Astrocyte (in vitro differentiated cells and primary cell): ENCODE data around the gene PCGF3. TPM values are rescaled to one million over a fixed set of nuclear protein-coding genes. Genes with fewer than 3 reads are reported as not detected.
A peak's percentile ranks its signal among the peaks of the same experiment; 100 is the strongest.

Source experiments
- DNase-seq: peaks from one replicate; pipeline ENCODE4 v3.0.0-alpha.2; 2010; ENCODE audit warnings: low read depth
- FAIRE-seq: peaks from 2 replicates; lab custom pipeline; 2011; peaks lifted over from hg19 to GRCh38; lab: Jason Lieb, UNC
- H2AFZ ChIP-seq: 2 replicates; pipeline ENCODE4 v1.6.0; 2012; ENCODE audit warnings: low read depth, low read length, inconsistent platforms
- H3K27ac ChIP-seq: 2 replicates; pipeline ENCODE4 v1.5.1; 2011; ENCODE audit warnings: low read depth, low read length, inconsistent platforms
- H3K27me3 ChIP-seq: 2 replicates; pipeline ENCODE4 v1.6.0; 2011; ENCODE audit warnings: low read length, inconsistent platforms; ENCODE audit not compliant: insufficient read depth
- H3K36me3 ChIP-seq: 2 replicates; pipeline ENCODE4 v1.5.1; 2011; ENCODE audit warnings: low read length, inconsistent platforms; ENCODE audit not compliant: insufficient read depth
- H3K4me1 ChIP-seq: 2 replicates; pipeline ENCODE4 v1.5.1; 2011; ENCODE audit warnings: low read length, inconsistent platforms; ENCODE audit not compliant: insufficient read depth
- H3K4me2 ChIP-seq: 2 replicates; pipeline ENCODE4 v1.6.0; 2012; ENCODE audit warnings: low read length, inconsistent platforms
- H3K4me3 ChIP-seq: 2 replicates; pipeline ENCODE4 v1.5.1; 2011; ENCODE audit warnings: low read depth, mild to moderate bottlenecking, low read length, inconsistent platforms; ENCODE audit not compliant: insufficient read depth
- H3K79me2 ChIP-seq: 2 replicates; pipeline ENCODE4 v1.6.0; 2012; ENCODE audit warnings: mild to moderate bottlenecking, low read length, inconsistent platforms; ENCODE audit not compliant: insufficient read depth
- H3K9ac ChIP-seq: 2 replicates; pipeline ENCODE4 v1.6.0; 2012; ENCODE audit warnings: mild to moderate bottlenecking, low read length, inconsistent platforms
- H3K9me3 ChIP-seq: 2 replicates; pipeline ENCODE4 v1.5.1; 2012; ENCODE audit warnings: low read depth, mild to moderate bottlenecking, low read length, inconsistent platforms; ENCODE audit not compliant: insufficient read depth
- H4K20me1 ChIP-seq: 2 replicates; pipeline ENCODE4 v1.6.0; 2012; ENCODE audit warnings: low read length, inconsistent platforms; ENCODE audit not compliant: insufficient read depth
- H3K27ac Mint-ChIP-seq: one replicate; pipeline ENCODE4 v1.8.0; 2021; ENCODE audit warnings: mild to moderate bottlenecking, mixed read lengths; ENCODE audit not compliant: unreplicated experiment
- H3K27me3 Mint-ChIP-seq: one replicate; pipeline ENCODE4 v1.8.0; 2021; ENCODE audit warnings: low read depth, mixed read lengths; ENCODE audit not compliant: unreplicated experiment
- H3K36me3 Mint-ChIP-seq: one replicate; pipeline ENCODE4 v1.8.0; 2021; ENCODE audit warnings: low read depth, mixed read lengths; ENCODE audit not compliant: unreplicated experiment
- H3K4me1 Mint-ChIP-seq: one replicate; pipeline ENCODE4 v1.8.0; 2021; ENCODE audit warnings: low read depth, mixed read lengths; ENCODE audit not compliant: unreplicated experiment
- H3K4me3 Mint-ChIP-seq: one replicate; pipeline ENCODE4 v1.8.0; 2021; ENCODE audit warnings: mild to moderate bottlenecking, moderate library complexity, mixed read lengths; ENCODE audit not compliant: unreplicated experiment
- H3K9me3 Mint-ChIP-seq: one replicate; pipeline ENCODE4 v1.8.0; 2021; ENCODE audit warnings: mild to moderate bottlenecking, mixed read lengths; ENCODE audit not compliant: unreplicated experiment
- EZH2 ChIP-seq: IDR thresholded peaks from 2 replicates; pipeline ENCODE4 v1.6.1; 2012; ENCODE audit warnings: mild to moderate bottlenecking, low read length, inconsistent platforms; ENCODE audit not compliant: insufficient read depth
- total RNA-seq: library from RNA; stranded (reverse); gene quantifications from 2 replicates; pipeline ENCODE4 v1.2.1, GENCODE V29; 2021
- TF ChIP-seq, protein P1 (sequence below): IDR thresholded peaks from 2 replicates; pipeline ENCODE4 v1.5.1; 2011; ENCODE audit warnings: low read depth, mild to moderate bottlenecking, inconsistent platforms, low read length, moderate library complexity; ENCODE audit not compliant: insufficient read depth

The PCGF3 gene
- total RNA-seq, 1 donor from 2014 or later = 65.7 TPM

DNA sequence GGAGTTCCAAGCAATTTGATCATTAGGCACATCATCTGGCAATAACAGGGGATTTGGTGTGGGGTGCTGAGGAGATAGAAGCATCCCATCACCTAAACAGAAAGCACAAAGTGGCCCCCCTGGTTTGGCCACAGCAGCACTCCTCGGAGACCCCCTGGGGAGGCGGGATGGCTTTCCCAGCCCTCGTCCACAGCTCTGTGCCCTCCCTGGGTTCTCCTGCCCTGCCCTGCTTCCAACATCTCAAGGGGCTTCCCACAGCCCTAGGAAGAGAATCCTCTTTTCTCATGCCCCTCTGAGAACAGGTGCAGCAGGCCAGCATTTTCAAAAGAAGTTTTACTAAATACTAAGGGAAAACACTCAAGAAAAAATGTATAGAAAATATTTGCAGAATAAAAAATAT lies 44.4 kb upstream of the PCGF3 start:
- DNase-seq = no peak
- no peaks in the 10 kb centered on the region for H3K79me2 ChIP-seq
- no peaks in the 10 kb centered on the region for H4K20me1 ChIP-seq
- H3K36me3 ChIP-seq = no peaks in the 10 kb centered on the region
- FAIRE-seq = no peak
- H3K4me1 ChIP-seq = no peaks in the 10 kb centered on the region
- no peak overlapping the region for H3K9ac ChIP-seq
- Mint-ChIP-seq H3K27me3 (peaks cover 5% of the 10 kb centered on the region), H3K9me3 (peaks cover 2% of the 10 kb centered on the region), H3K4me1 (peaks cover 2% of the 10 kb centered on the region), H3K4me3 (no peak overlapping the region), H3K27ac (no peak overlapping the region), H3K36me3 (no peaks in the 10 kb centered on the region)
- no peak overlapping the region for H3K4me3 ChIP-seq
- H3K27me3 ChIP-seq = no peaks in the 10 kb centered on the region
- peaks cover 17% of the 10 kb centered on the region for H3K9me3 ChIP-seq
- no peak overlapping the region for H3K4me2 ChIP-seq
- H2AFZ ChIP-seq = no peak overlapping the region
- no peak for TF ChIP-seq EZH2
- TF ChIP-seq, protein P1, sequence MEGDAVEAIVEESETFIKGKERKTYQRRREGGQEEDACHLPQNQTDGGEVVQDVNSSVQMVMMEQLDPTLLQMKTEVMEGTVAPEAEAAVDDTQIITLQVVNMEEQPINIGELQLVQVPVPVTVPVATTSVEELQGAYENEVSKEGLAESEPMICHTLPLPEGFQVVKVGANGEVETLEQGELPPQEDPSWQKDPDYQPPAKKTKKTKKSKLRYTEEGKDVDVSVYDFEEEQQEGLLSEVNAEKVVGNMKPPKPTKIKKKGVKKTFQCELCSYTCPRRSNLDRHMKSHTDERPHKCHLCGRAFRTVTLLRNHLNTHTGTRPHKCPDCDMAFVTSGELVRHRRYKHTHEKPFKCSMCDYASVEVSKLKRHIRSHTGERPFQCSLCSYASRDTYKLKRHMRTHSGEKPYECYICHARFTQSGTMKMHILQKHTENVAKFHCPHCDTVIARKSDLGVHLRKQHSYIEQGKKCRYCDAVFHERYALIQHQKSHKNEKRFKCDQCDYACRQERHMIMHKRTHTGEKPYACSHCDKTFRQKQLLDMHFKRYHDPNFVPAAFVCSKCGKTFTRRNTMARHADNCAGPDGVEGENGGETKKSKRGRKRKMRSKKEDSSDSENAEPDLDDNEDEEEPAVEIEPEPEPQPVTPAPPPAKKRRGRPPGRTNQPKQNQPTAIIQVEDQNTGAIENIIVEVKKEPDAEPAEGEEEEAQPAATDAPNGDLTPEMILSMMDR = no peak
- H3K27ac ChIP-seq = no peak overlapping the region

DNA sequence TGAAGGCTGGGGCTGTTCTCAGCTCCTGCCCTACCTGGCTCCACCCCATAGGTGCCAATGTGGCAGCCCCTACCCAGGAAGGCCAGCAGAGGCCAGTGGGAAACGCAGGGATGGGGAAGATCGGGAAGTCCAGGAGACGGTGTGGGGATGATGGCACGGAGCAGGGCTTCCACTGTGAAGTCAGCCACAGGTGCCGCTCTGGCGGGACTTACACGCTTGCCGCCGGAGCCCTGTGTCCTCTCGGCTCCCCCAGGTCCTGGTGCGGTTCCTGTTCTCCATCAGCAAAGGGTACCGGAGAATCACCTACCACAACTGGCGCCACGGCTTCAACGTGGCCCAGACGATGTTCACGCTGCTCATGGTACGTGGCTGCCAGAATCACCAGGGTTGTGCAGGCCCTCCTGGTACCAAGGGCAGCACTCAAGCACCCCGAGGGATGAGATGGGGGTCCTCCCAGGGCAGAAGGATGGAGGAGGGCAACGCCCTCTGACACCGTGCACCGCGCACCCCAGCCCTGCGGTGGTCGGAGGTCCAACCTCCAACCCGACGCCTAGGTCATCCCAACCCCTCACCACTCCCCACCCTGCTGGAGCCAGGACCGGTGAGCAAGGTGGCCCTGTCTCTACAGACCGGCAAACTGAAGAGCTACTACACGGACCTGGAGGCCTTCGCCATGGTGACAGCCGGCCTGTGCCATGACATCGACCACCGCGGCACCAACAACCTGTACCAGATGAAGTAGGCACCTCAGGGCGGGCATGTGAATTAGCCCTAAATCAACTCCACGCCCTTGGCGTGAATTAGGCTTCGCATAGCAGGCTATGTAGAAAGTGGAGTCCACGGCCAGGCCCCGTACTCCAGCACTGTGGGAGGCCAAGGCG lies 43.5 kb upstream of the PCGF3 start:
- no peak for FAIRE-seq
- no peaks in the 10 kb centered on the region for H3K27me3 ChIP-seq
- Mint-ChIP-seq H3K27ac (no peak overlapping the region), H3K27me3 (peaks cover 2% of the 10 kb centered on the region), H3K36me3 (no peaks in the 10 kb centered on the region), H3K9me3 (peaks cover 2% of the 10 kb centered on the region), H3K4me1 (peaks cover 2% of the 10 kb centered on the region), H3K4me3 (peak overlapping the region; percentile 50)
- no peak overlapping the region for H3K4me2 ChIP-seq
- H3K27ac ChIP-seq = no peak overlapping the region
- DNase-seq = no peak
- no peaks in the 10 kb centered on the region for H3K4me1 ChIP-seq
- no peaks in the 10 kb centered on the region for H4K20me1 ChIP-seq
- H3K36me3 ChIP-seq = no peaks in the 10 kb centered on the region
- H3K9ac ChIP-seq = no peak overlapping the region
- no peak for TF ChIP-seq EZH2
- TF ChIP-seq, protein P1 = no peak
- no peaks in the 10 kb centered on the region for H3K79me2 ChIP-seq
- no peak overlapping the region for H3K4me3 ChIP-seq
- H2AFZ ChIP-seq = no peak overlapping the region
- peaks cover 15% of the 10 kb centered on the region for H3K9me3 ChIP-seq

DNA sequence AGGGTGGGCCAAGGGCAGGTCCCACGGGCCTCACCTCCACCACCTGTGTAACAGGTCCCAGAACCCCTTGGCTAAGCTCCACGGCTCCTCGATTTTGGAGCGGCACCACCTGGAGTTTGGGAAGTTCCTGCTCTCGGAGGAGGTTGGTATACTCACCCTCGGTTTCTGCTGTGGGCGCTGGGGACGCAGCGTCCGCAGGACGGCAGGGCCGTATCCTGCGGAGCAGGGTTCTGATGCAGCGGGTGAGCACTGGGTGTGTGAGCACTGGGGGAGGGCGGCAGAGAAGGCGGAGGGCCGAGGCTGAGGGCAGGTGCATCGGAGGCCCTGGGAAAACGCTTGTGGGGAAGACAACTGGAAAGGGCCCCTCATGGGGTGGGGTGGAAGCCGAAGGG lies 42.6 kb upstream of the PCGF3 start:
- Histone ChIP-seq H3K4me2 (peak overlapping the region; percentile 75), H3K9me3 (peaks cover 15% of the 10 kb centered on the region), H3K4me3 (peak overlapping the region; percentile 39), H3K79me2 (no peaks in the 10 kb centered on the region), H3K4me1 (no peaks in the 10 kb centered on the region), H3K9ac (peak overlapping the region; percentile 52), H3K36me3 (no peaks in the 10 kb centered on the region), H3K27me3 (no peaks in the 10 kb centered on the region), H3K27ac (no peak overlapping the region), H2AFZ (peak overlapping the region; percentile 26), H4K20me1 (no peaks in the 10 kb centered on the region)
- Mint-ChIP-seq H3K4me1 (peaks cover 2% of the 10 kb centered on the region), H3K9me3 (peaks cover 2% of the 10 kb centered on the region), H3K27ac (no peak overlapping the region), H3K27me3 (peaks cover 2% of the 10 kb centered on the region), H3K36me3 (no peaks in the 10 kb centered on the region), H3K4me3 (peak overlapping the region; percentile 71)
- FAIRE-seq = no peak
- TF ChIP-seq, protein P1 = no peak
- no peak for TF ChIP-seq EZH2
- DNase-seq = no peak
